Activated CD8-positive, alpha-beta memory T cell treated with anti-CD3 and anti-CD28 coated beads for 4 hours (primary cell): ENCODE results near the gene FAF2.
"Not testable (repeated sequence)": the region's sequence is repeated elsewhere in the genome, so short reads cannot be mapped to it uniquely, and the experiment has no call there.

Source experiments
- DNase-seq, 2 donors: peaks; one replicate each; pipeline ENCODE4 v3.0.0-alpha.2; 2020; ENCODE audit warnings: low read depth in 2 of 2

The FAF2 gene

GRCh38 chr5:176542596-176543427, 94.6 kb downstream of the FAF2 start:
- DNase-seq = no peak

GRCh38 chr5:176543428-176544182, 95.4 kb downstream of the FAF2 start:
- no peak for DNase-seq

- DNase-seq = no peak
Measured at GRCh38 chr5:176545388-176545736, 97.2 kb downstream of the FAF2 start.

- no peak for DNase-seq
Measured at GRCh38 chr5:176545737-176546509, 97.7 kb downstream of the FAF2 start.

- no peak for DNase-seq
Measured at GRCh38 chr5:176547802-176548201, 99.6 kb downstream of the FAF2 start.

- no peak for DNase-seq
Measured at GRCh38 chr5:176548967-176549444, 100.8 kb downstream of the FAF2 start, which contains the start of gene CDHR2. TSS of gene CDHR2 (plus strand) at chr5:176549342. CDS start at chr5:176565353, 16,011 bp downstream.

- no peak for DNase-seq
Measured at GRCh38 chr5:176549871-176550270, 101.7 kb downstream of the FAF2 start.

GRCh38 chr5:176550275-176550831, 102.2 kb downstream of the FAF2 start:
- DNase-seq = no peak

GRCh38 chr5:176550937-176551336, 102.8 kb downstream of the FAF2 start:
- DNase-seq = not testable (repeated sequence)

GRCh38 chr5:176552332-176552869, 104.2 kb downstream of the FAF2 start:
- DNase-seq = no peak

GRCh38 chr5:176553260-176554085, 105.3 kb downstream of the FAF2 start:
- DNase-seq = no peak

- no peak for DNase-seq
Measured at GRCh38 chr5:176557846-176558245, 109.7 kb downstream of the FAF2 start.
